GM12878 (cell line): ENCODE measurements around the gene ZSWIM6. TPM values are rescaled to one million over a fixed set of nuclear protein-coding genes. Genes with fewer than 3 reads are reported as not detected.

Experiments used
- ATAC-seq: fragments of 200-7000 bp; cut with Tn5 transposase; 3 replicates; pipeline ENCODE4 v1.9.1; 2020; ENCODE audit warnings: mild to moderate bottlenecking, moderate library complexity
- BruUV-seq: library from RNA; stranded (reverse); fragments of 400-500 nt; replicated peaks from 2 replicates; lab custom pipeline; 2021; lab: Mats Ljungman, UMichigan
- CTCF ChIA-PET: fragments of 300-600 bp; sonication (Branson Sonifier 250); formaldehyde crosslinking; extraction: SDS; loops from one replicate; lab custom pipeline; 2021; ENCODE audit warnings: inconsistent platforms; lab: Yijun Ruan, JAX
- POLR2A ChIA-PET: fragments of 350-600 bp; formaldehyde crosslinking; extraction: SDS; loops from one replicate; lab custom pipeline; 2021; ENCODE audit warnings: inconsistent platforms; lab: Charles Lee
- RAD21 ChIA-PET: fragments of 300-600 bp; sonication (Branson Sonifier 250); formaldehyde crosslinking; loops from one replicate; lab custom pipeline; 2023; ENCODE audit warnings: antibody characterized with exemption; ENCODE audit not compliant: unreplicated experiment; lab: Charles Lee
- SMC1A ChIA-PET: fragments of 300-600 bp; sonication (Branson Sonifier 250); formaldehyde crosslinking; loops from one replicate; lab custom pipeline; 2023; ENCODE audit not compliant: unreplicated experiment, uncharacterized antibody; lab: Charles Lee
- DNase-seq: peaks from one replicate; pipeline ENCODE4 v3.0.0-alpha.2; 2011; ENCODE audit warnings: low read depth, low spot score
- FAIRE-seq: peaks from 3 replicates; lab custom pipeline; 2011; peaks lifted over from hg19 to GRCh38; lab: Jason Lieb, UNC
- H2AFZ ChIP-seq: 2 replicates; pipeline ENCODE4 v1.6.0; 2011; ENCODE audit warnings: low read depth, low read length, control low read depth; ENCODE audit not compliant: control insufficient read depth
- H3K27ac ChIP-seq: 2 replicates; pipeline ENCODE4 v1.5.1; 2011; ENCODE audit warnings: control low read depth; ENCODE audit not compliant: control insufficient read depth, insufficient read depth
- H3K27me3 ChIP-seq, 2 experiments: replicated peaks in 1 of 2; 2 replicates each; pipeline versions ENCODE4 v1.6.0 to v1.6.1; 2011; ENCODE audit warnings: low read length in 1 of 2; ENCODE audit not compliant: control insufficient read depth in 2 of 2, insufficient read depth in 2 of 2
- H3K36me3 ChIP-seq, 2 experiments: 2 replicates each; pipeline ENCODE4 v1.5.1; 2011; ENCODE audit warnings: low read length in 1 of 2; ENCODE audit not compliant: control insufficient read depth in 2 of 2, insufficient read depth in 2 of 2
- H3K4me1 ChIP-seq: 2 replicates; pipeline ENCODE4 v1.6.1; 2011; ENCODE audit warnings: mild to moderate bottlenecking, low read length, moderate library complexity, mixed read lengths; ENCODE audit not compliant: control insufficient read depth, insufficient read depth
- H3K4me2 ChIP-seq: 2 replicates; pipeline ENCODE4 v1.6.0; 2011; ENCODE audit warnings: control low read depth; ENCODE audit not compliant: control insufficient read depth, insufficient read depth
- H3K4me3 ChIP-seq: fragments of 200-600 bp; sonication (generic); 2 replicates; pipeline ENCODE4 v1.5.1; 2016
- H3K79me2 ChIP-seq: 2 replicates; pipeline ENCODE4 v1.6.0; 2011; ENCODE audit warnings: low read length; ENCODE audit not compliant: control insufficient read depth, insufficient read depth
- H3K9ac ChIP-seq: 2 replicates; pipeline ENCODE4 v1.8.0; 2011; ENCODE audit warnings: low read length, control low read depth, mixed read lengths; ENCODE audit not compliant: control insufficient read depth, insufficient read depth
- H3K9me3 ChIP-seq: replicated peaks from 3 replicates; pipeline ENCODE4 v1.5.1; 2011; ENCODE audit warnings: mild to moderate bottlenecking, low read length; ENCODE audit not compliant: control insufficient read depth, insufficient read depth
- H4K20me1 ChIP-seq: 2 replicates; pipeline ENCODE4 v1.6.0; 2011; ENCODE audit not compliant: control insufficient read depth, insufficient read depth
- CREM ChIP-seq: IDR thresholded peaks from 2 replicates; pipeline ENCODE4 v1.6.1; 2014; ENCODE audit warnings: antibody characterized with exemption, low read depth
- EP300 ChIP-seq, 2 experiments: fragments of 150-350 bp in 1 of 2; IDR thresholded peaks; 2 replicates each; pipeline ENCODE4 v1.6.1; 2011 to 2012; ENCODE audit warnings: low read depth in 2 of 2, low read length in 2 of 2, borderline replicate concordance in 1 of 2, improper control_type of control experiment in 1 of 2, inconsistent platforms in 1 of 2; ENCODE audit not compliant: control insufficient read depth in 1 of 2
- KAT2A ChIP-seq: conservative IDR thresholded peaks from 2 replicates; pipeline ENCODE4 v1.6.1; 2011; ENCODE audit warnings: low read depth, low read length; ENCODE audit not compliant: control insufficient read depth
- MEF2A ChIP-seq: IDR thresholded peaks from 2 replicates; pipeline ENCODE4 v1.6.1; 2011; ENCODE audit warnings: low read depth, mild to moderate bottlenecking, low read length, moderate library complexity; ENCODE audit not compliant: insufficient read depth
- MEF2B ChIP-seq: fragments of 450-650 bp; IDR thresholded peaks from 2 replicates; pipeline ENCODE4 v1.6.1; 2018; ENCODE audit warnings: mild to moderate bottlenecking, moderate library complexity; ENCODE audit not compliant: partially characterized antibody, poor library complexity, severe bottlenecking
- POLR2AphosphoS5 ChIP-seq: IDR thresholded peaks from 2 replicates; pipeline ENCODE4 v1.6.1; 2011; ENCODE audit warnings: mild to moderate bottlenecking, low read length, inconsistent platforms
- POU2F2 ChIP-seq: IDR thresholded peaks from 3 replicates; pipeline ENCODE4 v1.6.1; 2011; ENCODE audit warnings: low read depth, mild to moderate bottlenecking, low read length, borderline replicate concordance
- RBBP5 ChIP-seq: fragments of 200-600 bp; sonication (generic); conservative IDR thresholded peaks from 2 replicates; pipeline ENCODE4 v1.6.1; 2016
- RUNX3 ChIP-seq: IDR thresholded peaks from 2 replicates; pipeline ENCODE4 v1.6.1; 2012; ENCODE audit warnings: low read length, inconsistent platforms
- TCF7 ChIP-seq: IDR thresholded peaks from 2 replicates; pipeline ENCODE4 v1.6.1; 2014; ENCODE audit warnings: antibody characterized with exemption, borderline replicate concordance
- WGBS: methylation state at CpG from one replicate; pipeline ENCODE4 v1.1.6; 2016; ENCODE audit warnings: low lambda C conversion rate; ENCODE audit not compliant: insufficient replicate concordance, insufficient coverage; ENCODE audit errors: missing lambda C conversion rate; 5-methylcytosine and 5-hydroxymethylcytosine counted together
- in situ Hi-C: fragments of 300-500 bp; cut with MboI; formaldehyde crosslinking; loops from 9 replicates; pipeline ENCODE4 v1.14.3; 2018; ENCODE audit warnings: mixed read lengths
- intact Hi-C: fragments of 100-400 bp; cut with micrococcal nuclease; formaldehyde crosslinking; loops from one replicate; pipeline ENCODE4 v1.14.2; 2022; ENCODE audit not compliant: unreplicated experiment
- polyA plus RNA-seq, 11 experiments: library from polyadenylated mRNA; depleted of rRNA in 4 of 11; unstranded in 6 of 11; stranded (reverse) in 5 of 11; fragments of >200 nt; fragmentation: Nextera tagmentation in 4 of 11; fragmentation: Illumina TruSeq in 1 of 11; extraction: Ambion mirVana in 4 of 11; extraction: Trizol in 1 of 11; gene quantifications; 1 replicate in 1 of 11; 2 replicates in 10 of 11; pipeline versions ENCODE4 v1.2.1 to v1.2.3, GENCODE V29; 2011 to 2016; ENCODE audit warnings: inconsistent platforms in 2 of 11, missing spikeins in 2 of 11, low read depth in 1 of 11
- total RNA-seq, 4 experiments: library from RNA; depleted of rRNA in 3 of 4; stranded (reverse); fragments of >200 nt in 3 of 4; fragmentation: Illumina TruSeq in 1 of 4; extraction: Trizol in 1 of 4; gene quantifications; 2 replicates each; pipeline versions ENCODE4 v1.2.1 to v1.2.3, GENCODE V29; 2013 to 2021
- TF ChIP-seq, protein P1 (sequence below): IDR thresholded peaks from 2 replicates; pipeline ENCODE4 v1.6.1; 2012; ENCODE audit warnings: low read depth, low read length, improper control_type of control experiment
- TF ChIP-seq, protein P2 (sequence below): fragments of 450-650 bp; IDR thresholded peaks from 2 replicates; pipeline ENCODE4 v1.6.1; 2017; ENCODE audit warnings: low read depth, mild to moderate bottlenecking, moderate library complexity
- TF ChIP-seq, protein P3 (sequence below): fragments of 450-650 bp; IDR thresholded peaks from 2 replicates; pipeline ENCODE4 v1.6.1; 2014; ENCODE audit warnings: mild to moderate bottlenecking
- TF ChIP-seq, protein P4 (sequence below): fragments of 450-650 bp; IDR thresholded peaks from 2 replicates; pipeline ENCODE4 v1.6.1; 2018; ENCODE audit warnings: borderline replicate concordance, mild to moderate bottlenecking; ENCODE audit not compliant: partially characterized antibody

Gene ZSWIM6
- total and polyA plus RNA-seq, 10 of the 15 experiments (the other 5 are each of a cell fraction or from before 2014, with no cell fraction given) = 0.53 to 6.2 (median 3.4) TPM

DNA sequence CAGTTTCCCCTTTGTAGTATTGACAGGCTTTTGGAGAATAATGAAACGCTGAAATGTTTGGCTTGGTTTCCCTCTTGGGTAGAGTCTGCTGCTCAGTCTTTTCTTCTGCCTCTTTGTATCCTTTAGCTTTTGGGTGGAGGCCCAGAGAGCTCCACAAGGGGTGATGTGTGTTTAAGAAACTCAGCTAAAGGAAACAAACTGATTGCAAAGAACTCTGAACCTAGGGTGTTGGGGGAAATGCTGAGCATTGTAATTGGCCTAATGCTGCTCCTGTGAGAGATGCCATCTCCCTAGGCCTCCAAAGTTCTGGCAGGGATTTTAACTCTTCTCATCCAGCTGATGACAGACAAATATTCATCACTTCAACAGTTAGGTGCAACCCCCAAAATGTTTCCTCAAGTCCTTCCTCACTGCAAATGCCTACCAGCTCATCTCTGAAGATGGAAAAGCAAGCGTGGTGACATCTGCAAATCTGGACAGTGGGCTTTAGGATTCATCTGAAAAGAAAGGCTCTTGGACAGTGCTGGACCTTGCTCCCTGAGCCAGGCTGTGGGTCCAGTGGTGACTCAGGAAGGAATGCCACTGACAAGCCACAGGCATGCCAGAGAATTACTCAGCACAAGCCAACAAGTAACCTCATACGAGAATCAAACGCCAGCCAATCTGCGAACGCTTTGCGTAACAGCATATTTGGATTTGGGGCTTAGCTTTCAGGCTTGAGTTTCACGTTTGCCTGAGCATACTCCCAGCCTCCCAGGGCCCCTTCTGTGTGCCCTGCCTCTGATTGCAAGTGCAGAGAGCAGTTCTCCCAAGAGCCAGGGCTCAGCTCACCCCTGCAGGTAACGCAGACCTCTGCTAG, 30.5 kb upstream of the ZSWIM6 start:
- H3K36me3 ChIP-seq = no peaks in the 10 kb centered on the region
- no TSS peak for BruUV-seq
- ChIA-PET SMC1A (interaction anchor here (0.8 to 1.5 kb wide), 5 partner anchors 10 to 132 kb away, joined by 3 to 4 read pairs (median 3); no protein-coding TSS in a partner anchor), CTCF (interaction anchor here (0.7 kb wide), 1 partner anchor 21 kb away, joined by 3 read pairs; no protein-coding TSS in a partner anchor), POLR2A (no interaction called here), RAD21 (no interaction called here)
- H3K4me3 ChIP-seq = no peak overlapping the region
- 76% methylated on average over 9 of the region's 9 CpGs for WGBS
- H3K4me2 ChIP-seq = no peak overlapping the region
- in situ Hi-C loops = no loop called here
- H3K27ac ChIP-seq = no peak overlapping the region
- no peak for ATAC-seq
- H3K9ac ChIP-seq = no peak overlapping the region
- no peaks in the 10 kb centered on the region for H4K20me1 ChIP-seq
- intact Hi-C loops = no loop called here
- no peaks in the 10 kb centered on the region for H3K79me2 ChIP-seq
- DNase-seq = no peak
- no peaks in the 10 kb centered on the region for H3K27me3 ChIP-seq
- H3K4me1 ChIP-seq = peaks cover 5% of the 10 kb centered on the region
- H2AFZ ChIP-seq = no peak overlapping the region
- FAIRE-seq = no peak
- no peaks in the 10 kb centered on the region for H3K9me3 ChIP-seq
- TF ChIP-seq MEF2A = no peak
- TF ChIP-seq POLR2AphosphoS5 = no peak
- no peak for TF ChIP-seq CREM
- TF ChIP-seq, protein P1, sequence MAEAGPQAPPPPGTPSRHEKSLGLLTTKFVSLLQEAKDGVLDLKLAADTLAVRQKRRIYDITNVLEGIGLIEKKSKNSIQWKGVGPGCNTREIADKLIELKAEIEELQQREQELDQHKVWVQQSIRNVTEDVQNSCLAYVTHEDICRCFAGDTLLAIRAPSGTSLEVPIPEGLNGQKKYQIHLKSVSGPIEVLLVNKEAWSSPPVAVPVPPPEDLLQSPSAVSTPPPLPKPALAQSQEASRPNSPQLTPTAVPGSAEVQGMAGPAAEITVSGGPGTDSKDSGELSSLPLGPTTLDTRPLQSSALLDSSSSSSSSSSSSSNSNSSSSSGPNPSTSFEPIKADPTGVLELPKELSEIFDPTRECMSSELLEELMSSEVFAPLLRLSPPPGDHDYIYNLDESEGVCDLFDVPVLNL = no peak
- TF ChIP-seq, protein P2, sequence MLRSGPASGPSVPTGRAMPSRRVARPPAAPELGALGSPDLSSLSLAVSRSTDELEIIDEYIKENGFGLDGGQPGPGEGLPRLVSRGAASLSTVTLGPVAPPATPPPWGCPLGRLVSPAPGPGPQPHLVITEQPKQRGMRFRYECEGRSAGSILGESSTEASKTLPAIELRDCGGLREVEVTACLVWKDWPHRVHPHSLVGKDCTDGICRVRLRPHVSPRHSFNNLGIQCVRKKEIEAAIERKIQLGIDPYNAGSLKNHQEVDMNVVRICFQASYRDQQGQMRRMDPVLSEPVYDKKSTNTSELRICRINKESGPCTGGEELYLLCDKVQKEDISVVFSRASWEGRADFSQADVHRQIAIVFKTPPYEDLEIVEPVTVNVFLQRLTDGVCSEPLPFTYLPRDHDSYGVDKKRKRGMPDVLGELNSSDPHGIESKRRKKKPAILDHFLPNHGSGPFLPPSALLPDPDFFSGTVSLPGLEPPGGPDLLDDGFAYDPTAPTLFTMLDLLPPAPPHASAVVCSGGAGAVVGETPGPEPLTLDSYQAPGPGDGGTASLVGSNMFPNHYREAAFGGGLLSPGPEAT = no peak
- TF ChIP-seq, protein P3, sequence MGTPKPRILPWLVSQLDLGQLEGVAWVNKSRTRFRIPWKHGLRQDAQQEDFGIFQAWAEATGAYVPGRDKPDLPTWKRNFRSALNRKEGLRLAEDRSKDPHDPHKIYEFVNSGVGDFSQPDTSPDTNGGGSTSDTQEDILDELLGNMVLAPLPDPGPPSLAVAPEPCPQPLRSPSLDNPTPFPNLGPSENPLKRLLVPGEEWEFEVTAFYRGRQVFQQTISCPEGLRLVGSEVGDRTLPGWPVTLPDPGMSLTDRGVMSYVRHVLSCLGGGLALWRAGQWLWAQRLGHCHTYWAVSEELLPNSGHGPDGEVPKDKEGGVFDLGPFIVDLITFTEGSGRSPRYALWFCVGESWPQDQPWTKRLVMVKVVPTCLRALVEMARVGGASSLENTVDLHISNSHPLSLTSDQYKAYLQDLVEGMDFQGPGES = no peak
- TF ChIP-seq RUNX3 = no peak
- TF ChIP-seq KAT2A = no peak
- TF ChIP-seq, protein P4, sequence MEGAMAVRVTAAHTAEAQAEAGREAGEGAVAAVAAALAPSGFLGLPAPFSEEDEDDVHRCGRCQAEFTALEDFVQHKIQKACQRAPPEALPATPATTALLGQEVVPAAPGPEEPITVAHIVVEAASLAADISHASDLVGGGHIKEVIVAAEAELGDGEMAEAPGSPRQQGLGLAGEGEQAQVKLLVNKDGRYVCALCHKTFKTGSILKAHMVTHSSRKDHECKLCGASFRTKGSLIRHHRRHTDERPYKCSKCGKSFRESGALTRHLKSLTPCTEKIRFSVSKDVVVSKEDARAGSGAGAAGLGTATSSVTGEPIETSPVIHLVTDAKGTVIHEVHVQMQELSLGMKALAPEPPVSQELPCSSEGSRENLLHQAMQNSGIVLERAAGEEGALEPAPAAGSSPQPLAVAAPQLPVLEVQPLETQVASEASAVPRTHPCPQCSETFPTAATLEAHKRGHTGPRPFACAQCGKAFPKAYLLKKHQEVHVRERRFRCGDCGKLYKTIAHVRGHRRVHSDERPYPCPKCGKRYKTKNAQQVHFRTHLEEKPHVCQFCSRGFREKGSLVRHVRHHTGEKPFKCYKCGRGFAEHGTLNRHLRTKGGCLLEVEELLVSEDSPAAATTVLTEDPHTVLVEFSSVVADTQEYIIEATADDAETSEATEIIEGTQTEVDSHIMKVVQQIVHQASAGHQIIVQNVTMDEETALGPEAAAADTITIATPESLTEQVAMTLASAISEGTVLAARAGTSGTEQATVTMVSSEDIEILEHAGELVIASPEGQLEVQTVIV = no peak
- no peak for TF ChIP-seq POU2F2
- no peak for TF ChIP-seq EP300 (IDR thresholded peaks at IDR 0.05; ENCODE audit: borderline replicate concordance in 1 of 2, control insufficient read depth in 1 of 2, low read depth in 2 of 2, low read length in 2 of 2)
- TF ChIP-seq RBBP5 = no peak
- no peak for TF ChIP-seq TCF7
- TF ChIP-seq MEF2B = no peak
